H1 (cell line): ENCODE results near the gene METAP1D. TPM values are rescaled to one million over a fixed set of nuclear protein-coding genes. Genes with fewer than 3 reads are reported as not detected.

ENCODE experiments used
- CTCF ChIA-PET: fragments of 300-600 bp; sonication (Branson Sonifier 250); formaldehyde crosslinking; loops from one replicate; lab custom pipeline; 2021; ENCODE audit not compliant: partially characterized antibody; lab: Charles Lee
- POLR2A ChIA-PET: fragments of 300-600 bp; sonication (Branson Sonifier 250); formaldehyde crosslinking; loops from one replicate; lab custom pipeline; 2021; ENCODE audit warnings: inconsistent platforms; ENCODE audit not compliant: partially characterized antibody; lab: Charles Lee
- DNase-seq, 2 experiments: peaks; one replicate each; pipeline versions ENCODE4 v3.0.0 to v3.0.0-alpha.2; 2010 to 2022; ENCODE audit warnings: low spot score in 2 of 2, low read depth in 1 of 2, mixed read lengths in 1 of 2
- FAIRE-seq: peaks from 2 replicates; lab custom pipeline; 2011; peaks lifted over from hg19 to GRCh38; lab: Jason Lieb, UNC
- H2AFZ ChIP-seq: 2 replicates; pipeline ENCODE4 v1.8.1; 2012; ENCODE audit warnings: low read length, inconsistent platforms
- H2AK5ac ChIP-seq: 2 replicates; pipeline ENCODE4 v1.6.1; 2013; ENCODE audit warnings: low read depth, low read length
- H2BK120ac ChIP-seq: replicated peaks from 2 replicates; pipeline ENCODE3; 2013; ENCODE audit warnings: low read depth, low read length, inconsistent platforms
- H2BK12ac ChIP-seq: 2 replicates; pipeline ENCODE4 v1.6.1; 2013; ENCODE audit warnings: low read depth, low read length
- H2BK15ac ChIP-seq: 2 replicates; pipeline ENCODE4 v1.6.1; 2013; ENCODE audit warnings: low read length
- H2BK20ac ChIP-seq: 2 replicates; pipeline ENCODE4 v1.6.1; 2013; ENCODE audit warnings: low read length
- H2BK5ac ChIP-seq: 2 replicates; pipeline ENCODE4 v1.6.1; 2013; ENCODE audit warnings: low read depth, low read length
- H3K14ac ChIP-seq: 2 replicates; pipeline ENCODE4 v1.6.1; 2013; ENCODE audit warnings: inconsistent platforms; ENCODE audit not compliant: insufficient read length
- H3K18ac ChIP-seq: 2 replicates; pipeline ENCODE4 v1.6.1; 2013; ENCODE audit warnings: low read length; ENCODE audit errors: extremely low read depth
- H3K23ac ChIP-seq: 2 replicates; pipeline ENCODE4 v1.6.1; 2013; ENCODE audit warnings: inconsistent platforms; ENCODE audit not compliant: insufficient read length
- H3K23me2 ChIP-seq: 2 replicates; pipeline ENCODE4 v1.6.1; 2013; ENCODE audit warnings: low read depth, low read length
- H3K27ac ChIP-seq: 2 replicates; pipeline ENCODE4 v1.6.1; 2011; ENCODE audit warnings: low read depth, low read length, inconsistent platforms
- H3K27me3 ChIP-seq, 4 experiments: replicated peaks in 1 of 4; 1 replicate in 1 of 4; 2 replicates in 3 of 4; pipeline versions ENCODE4 v1.6.1 to v1.8.1; 2011 to 2013; ENCODE audit warnings: low read length in 3 of 4, mild to moderate bottlenecking in 3 of 4, inconsistent platforms in 2 of 4, mixed read lengths in 2 of 4, moderate library complexity in 1 of 4; ENCODE audit not compliant: control insufficient read depth in 3 of 4, insufficient read depth in 3 of 4; ENCODE audit errors: extremely low read depth in 1 of 4
- H3K36me3 ChIP-seq, 4 experiments: 2 replicates each; pipeline versions ENCODE4 v1.6.1 to v1.8.1; 2011 to 2013; ENCODE audit warnings: mild to moderate bottlenecking in 4 of 4, low read length in 3 of 4, moderate library complexity in 2 of 4, control low read depth in 1 of 4, inconsistent platforms in 1 of 4; ENCODE audit not compliant: insufficient read depth in 4 of 4, control insufficient read depth in 2 of 4
- H3K4ac ChIP-seq: replicated peaks from 2 replicates; pipeline ENCODE3; 2013; ENCODE audit warnings: low read length, low read depth, mixed read lengths, inconsistent platforms; ENCODE audit not compliant: insufficient read length
- H3K4me1 ChIP-seq, 4 experiments: replicated peaks in 1 of 4; 1 replicate in 1 of 4; 2 replicates in 3 of 4; pipeline versions ENCODE4 v1.6.1 to v1.8.1; 2011 to 2013; ENCODE audit warnings: low read length in 3 of 4, inconsistent platforms in 2 of 4, mixed read lengths in 1 of 4; ENCODE audit not compliant: insufficient read depth in 4 of 4, control insufficient read depth in 3 of 4
- H3K4me2 ChIP-seq, 2 experiments: 2 replicates each; pipeline versions ENCODE4 v1.6.1 to v1.8.1; 2011 to 2013; ENCODE audit warnings: low read depth in 2 of 2, low read length in 2 of 2, control low read depth in 1 of 2, inconsistent platforms in 1 of 2, mild to moderate bottlenecking in 1 of 2; ENCODE audit not compliant: insufficient read depth in 1 of 2
- H3K4me3 ChIP-seq, 4 experiments: fragments of 200-600, 300-600 bp in 1 of 4; sonication (generic), shearing (Covaris generic), sonication (Bioruptor Twin) in 1 of 4; 2 replicates each; pipeline versions ENCODE4 v1.5.1 to v1.8.1; 2011 to 2016; ENCODE audit warnings: low read length in 4 of 4, low read depth in 3 of 4, control low read depth in 2 of 4, inconsistent platforms in 2 of 4, mild to moderate bottlenecking in 2 of 4, mixed read lengths in 1 of 4, moderate library complexity in 1 of 4; ENCODE audit not compliant: insufficient read depth in 2 of 4; ENCODE audit errors: extremely low read depth in 1 of 4
- H3K56ac ChIP-seq: replicated peaks from 2 replicates; pipeline ENCODE3; 2013; ENCODE audit warnings: low read depth, mild to moderate bottlenecking, mixed read lengths, low read length, inconsistent platforms; ENCODE audit not compliant: insufficient read length
- H3K79me1 ChIP-seq: 2 replicates; pipeline ENCODE4 v1.6.1; 2013; ENCODE audit warnings: low read depth, low read length, control low read depth
- H3K79me2 ChIP-seq, 2 experiments: 2 replicates each; pipeline versions ENCODE4 v1.6.1 to v1.8.1; 2012 to 2013; ENCODE audit warnings: low read length in 2 of 2, mild to moderate bottlenecking in 2 of 2, inconsistent platforms in 1 of 2; ENCODE audit not compliant: insufficient read depth in 2 of 2, control insufficient read depth in 1 of 2
- H3K9ac ChIP-seq, 4 experiments: replicated peaks in 1 of 4; 1 replicate in 1 of 4; 2 replicates in 3 of 4; pipeline versions ENCODE4 v1.6.1 to v1.8.1; 2011 to 2013; ENCODE audit warnings: low read depth in 3 of 4, low read length in 3 of 4, control low read depth in 2 of 4, mild to moderate bottlenecking in 2 of 4, moderate library complexity in 2 of 4, inconsistent platforms in 1 of 4; ENCODE audit errors: extremely low read depth in 1 of 4
- H3K9me3 ChIP-seq, 2 experiments: 2 replicates each; pipeline versions ENCODE4 v1.6.1 to v1.8.1; 2012 to 2013; ENCODE audit warnings: mild to moderate bottlenecking in 2 of 2, moderate library complexity in 2 of 2, control low read depth in 1 of 2, inconsistent platforms in 1 of 2, low read depth in 1 of 2, low read length in 1 of 2, mixed read lengths in 1 of 2; ENCODE audit not compliant: insufficient read depth in 2 of 2
- H4K20me1 ChIP-seq, 2 experiments: replicated peaks in 1 of 2; 2 replicates each; pipeline versions ENCODE3 to v1.8.1; 2011 to 2013; ENCODE audit warnings: inconsistent platforms in 2 of 2, low read length in 2 of 2, mild to moderate bottlenecking in 1 of 2; ENCODE audit not compliant: insufficient read depth in 2 of 2, control insufficient read depth in 1 of 2
- H4K5ac ChIP-seq: 2 replicates; pipeline ENCODE4 v1.6.1; 2013; ENCODE audit warnings: low read length, low read depth, mixed read lengths, inconsistent platforms; ENCODE audit not compliant: insufficient read length
- H4K8ac ChIP-seq: 2 replicates; pipeline ENCODE4 v1.8.0; 2013; ENCODE audit warnings: mild to moderate bottlenecking, moderate library complexity, low read length, inconsistent platforms; ENCODE audit not compliant: insufficient read depth; ENCODE audit errors: extremely low read depth
- H4K91ac ChIP-seq: replicated peaks from 2 replicates; pipeline ENCODE3; 2013; ENCODE audit warnings: low read length, mixed read lengths, inconsistent platforms; ENCODE audit not compliant: insufficient read length
- BACH1 ChIP-seq: IDR thresholded peaks from 2 replicates; pipeline ENCODE4 v1.6.1; 2012; ENCODE audit warnings: low read length, improper control_type of control experiment
- CHD1 ChIP-seq: IDR thresholded peaks from 2 replicates; pipeline ENCODE4 v1.6.1; 2012; ENCODE audit warnings: low read depth, low read length, improper control_type of control experiment
- CTBP2 ChIP-seq: IDR thresholded peaks from 2 replicates; pipeline ENCODE4 v1.7.0; 2011; ENCODE audit warnings: borderline replicate concordance, mild to moderate bottlenecking, moderate library complexity, mixed read lengths, low read length; ENCODE audit not compliant: insufficient read depth, insufficient read length
- JUN ChIP-seq: IDR thresholded peaks from 2 replicates; pipeline ENCODE4 v1.6.1; 2011; ENCODE audit warnings: low read depth, mild to moderate bottlenecking, improper control_type of control experiment, low read length
- JUND ChIP-seq: IDR thresholded peaks from 2 replicates; pipeline ENCODE4 v1.6.1; 2011; ENCODE audit warnings: mild to moderate bottlenecking, improper control_type of control experiment, low read length
- KDM1A ChIP-seq: fragments of 200-600, 300-600 bp; sonication (generic); IDR thresholded peaks from 2 replicates; pipeline ENCODE4 v1.7.1; 2016; ENCODE audit warnings: mild to moderate bottlenecking, low read length, borderline replicate concordance
- KDM4A ChIP-seq: IDR thresholded peaks from one replicate; pipeline ENCODE4 v1.7.1; 2012; ENCODE audit warnings: low read depth, mild to moderate bottlenecking, moderate library complexity, low read length, inconsistent platforms; ENCODE audit not compliant: severe bottlenecking
- MAFK ChIP-seq: IDR thresholded peaks from 2 replicates; pipeline ENCODE4 v1.6.1; 2012; ENCODE audit warnings: low read depth, mild to moderate bottlenecking, improper control_type of control experiment, low read length
- NANOG ChIP-seq: IDR thresholded peaks from 2 replicates; pipeline ENCODE4 v1.6.1; 2011; ENCODE audit warnings: low read length, low read depth, mild to moderate bottlenecking, inconsistent platforms; ENCODE audit not compliant: insufficient read depth, poor library complexity, severe bottlenecking
- RAD21 ChIP-seq, 2 experiments: IDR thresholded peaks in 1 of 2; conservative IDR thresholded peaks in 1 of 2; 2 replicates each; pipeline ENCODE4 v1.6.1; 2011; ENCODE audit warnings: low read depth in 2 of 2, low read length in 2 of 2, improper control_type of control experiment in 1 of 2, inconsistent platforms in 1 of 2, mild to moderate bottlenecking in 1 of 2, moderate library complexity in 1 of 2
- TAF1 ChIP-seq: IDR thresholded peaks from 2 replicates; pipeline ENCODE4 v1.6.1; 2011; ENCODE audit warnings: mild to moderate bottlenecking, low read depth, low read length
- TCF12 ChIP-seq: IDR thresholded peaks from 2 replicates; pipeline ENCODE4 v1.6.1; 2011; ENCODE audit warnings: low read depth, mild to moderate bottlenecking, low read length
- polyA plus RNA-seq, 7 experiments: library from polyadenylated mRNA; depleted of rRNA in 3 of 7; stranded (reverse) in 5 of 7; unstranded in 2 of 7; fragments of >200 nt in 5 of 7; fragments of 200-250 nt in 2 of 7; gene quantifications; 1 replicate in 5 of 7; 2 replicates in 1 of 7; 4 replicates in 1 of 7; pipeline versions ENCODE4 v1.2.1 to v1.2.3, GENCODE V29; 2011 to 2013; ENCODE audit warnings: missing spikeins in 2 of 7, mixed read lengths in 2 of 7
- total RNA-seq: library from RNA; stranded (reverse); fragmentation: NEBNext Ultra II Directional; extraction: Animal tissue kit (Norgen Biotek cat#: 25700); gene quantifications from 2 replicates; pipeline ENCODE4 v1.2.1, GENCODE V29; 2021
- TF ChIP-seq, protein P1 (sequence below), 3 experiments: IDR thresholded peaks; 1 replicate in 2 of 3; 2 replicates in 1 of 3; pipeline versions ENCODE4 v1.5.1 to v1.6.1; 2011; ENCODE audit warnings: low read length in 3 of 3, mild to moderate bottlenecking in 3 of 3, inconsistent platforms in 2 of 3, low read depth in 1 of 3, moderate library complexity in 1 of 3; ENCODE audit not compliant: insufficient read depth in 1 of 3; ENCODE audit errors: control extremely low read depth in 1 of 3

Gene METAP1D
- total and polyA plus RNA-seq, 2 of the 8 experiments (the other 6 are each of a cell fraction or from before 2014, with no cell fraction given): 3.9 to 6.2 TPM

DNA sequence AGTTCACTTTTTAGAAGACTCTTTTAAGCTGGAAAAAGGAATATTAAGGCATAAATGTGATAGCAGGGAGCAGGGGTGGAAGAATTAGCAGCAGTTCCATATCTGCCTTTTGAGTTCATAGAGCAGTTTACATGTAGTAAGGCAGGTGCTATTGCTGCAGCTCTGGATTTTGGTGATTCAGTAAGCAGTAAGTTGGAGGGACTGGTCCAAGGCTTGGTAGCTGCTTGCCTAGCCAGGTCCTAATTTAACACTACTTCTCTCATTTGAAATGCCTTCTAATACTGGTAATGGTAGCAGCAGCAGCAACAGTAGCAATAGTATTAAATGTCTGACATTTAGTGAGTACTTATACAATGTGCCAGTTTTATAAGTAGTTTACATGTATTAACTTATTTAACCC lies 47.5 kb upstream of the METAP1D start:
- Histone ChIP-seq H3K56ac (no peak overlapping the region), H3K9me3 (no peaks in the 10 kb centered on the region), H3K4me3 (no peak overlapping the region), H4K5ac (no peak overlapping the region), H2BK20ac (no peak overlapping the region), H2BK12ac (no peak overlapping the region), H2BK120ac (no peak overlapping the region), H2BK15ac (no peak overlapping the region), H3K79me1 (no peaks in the 10 kb centered on the region), H2BK5ac (no peak overlapping the region), H4K91ac (no peak overlapping the region), H3K23me2 (no peaks in the 10 kb centered on the region), H4K20me1 (peaks cover 2 to 4% of the 10 kb centered on the region in 2 experiments), H4K8ac (no peak overlapping the region), H3K23ac (no peak overlapping the region), H3K18ac (no peak overlapping the region), H3K27me3 (no peaks in the 10 kb centered on the region), H3K4me2 (no peak overlapping the region), H2AFZ (no peak overlapping the region), H2AK5ac (no peak overlapping the region), H3K79me2 (no peaks in the 10 kb centered on the region; a peak in 1 of 4 replicates), H3K36me3 (peaks cover 0 to 8% (median 1%) of the 10 kb centered on the region in 4 experiments; a peak in 4 of 8 replicates), H3K27ac (no peak overlapping the region), H3K4ac (no peak overlapping the region), H3K9ac (no peak overlapping the region), H3K4me1 (no peaks in the 10 kb centered on the region; a peak in 1 of 7 replicates), H3K14ac (no peak overlapping the region)
- FAIRE-seq (no peak), DNase-seq (no peak)
- no peak for TF ChIP-seq NANOG
- no peak for TF ChIP-seq CHD1
- no peak for TF ChIP-seq JUND
- no peak for TF ChIP-seq CTBP2
- no peak for TF ChIP-seq KDM1A
- TF ChIP-seq TAF1: no peak
- TF ChIP-seq, protein P1, sequence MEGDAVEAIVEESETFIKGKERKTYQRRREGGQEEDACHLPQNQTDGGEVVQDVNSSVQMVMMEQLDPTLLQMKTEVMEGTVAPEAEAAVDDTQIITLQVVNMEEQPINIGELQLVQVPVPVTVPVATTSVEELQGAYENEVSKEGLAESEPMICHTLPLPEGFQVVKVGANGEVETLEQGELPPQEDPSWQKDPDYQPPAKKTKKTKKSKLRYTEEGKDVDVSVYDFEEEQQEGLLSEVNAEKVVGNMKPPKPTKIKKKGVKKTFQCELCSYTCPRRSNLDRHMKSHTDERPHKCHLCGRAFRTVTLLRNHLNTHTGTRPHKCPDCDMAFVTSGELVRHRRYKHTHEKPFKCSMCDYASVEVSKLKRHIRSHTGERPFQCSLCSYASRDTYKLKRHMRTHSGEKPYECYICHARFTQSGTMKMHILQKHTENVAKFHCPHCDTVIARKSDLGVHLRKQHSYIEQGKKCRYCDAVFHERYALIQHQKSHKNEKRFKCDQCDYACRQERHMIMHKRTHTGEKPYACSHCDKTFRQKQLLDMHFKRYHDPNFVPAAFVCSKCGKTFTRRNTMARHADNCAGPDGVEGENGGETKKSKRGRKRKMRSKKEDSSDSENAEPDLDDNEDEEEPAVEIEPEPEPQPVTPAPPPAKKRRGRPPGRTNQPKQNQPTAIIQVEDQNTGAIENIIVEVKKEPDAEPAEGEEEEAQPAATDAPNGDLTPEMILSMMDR (IDR thresholded peaks at IDR 0.05; ENCODE audit: control extremely low read depth in 1 of 3, insufficient read depth in 1 of 3, low read depth in 1 of 3, low read length in 3 of 3): no peak
- no peak for TF ChIP-seq TCF12
- TF ChIP-seq KDM4A: no peak
- no peak for TF ChIP-seq MAFK
- no peak for TF ChIP-seq RAD21 (IDR thresholded peaks at IDR 0.05 in 1 of 2, conservative IDR thresholded peaks at IDR 0.05 in 1 of 2; ENCODE audit: low read depth in 2 of 2, low read length in 2 of 2)
- TF ChIP-seq JUN: no peak
- TF ChIP-seq BACH1: no peak
- ChIA-PET POLR2A (no interaction called here), CTCF (no interaction called here)
